VCaP (cell line): ENCODE results near the gene BCAS2.

Experiments
- H3K27ac ChIP-seq: fragments of 450-650 bp; 2 replicates; pipeline ENCODE4 v1.5.1; 2017
- TF ChIP-seq, protein P1 (sequence below): fragments of 450-650 bp; conservative IDR thresholded peaks from 2 replicates; pipeline ENCODE4 v1.5.1; 2017; ENCODE audit warnings: mild to moderate bottlenecking, moderate library complexity

The BCAS2 gene

DNA sequence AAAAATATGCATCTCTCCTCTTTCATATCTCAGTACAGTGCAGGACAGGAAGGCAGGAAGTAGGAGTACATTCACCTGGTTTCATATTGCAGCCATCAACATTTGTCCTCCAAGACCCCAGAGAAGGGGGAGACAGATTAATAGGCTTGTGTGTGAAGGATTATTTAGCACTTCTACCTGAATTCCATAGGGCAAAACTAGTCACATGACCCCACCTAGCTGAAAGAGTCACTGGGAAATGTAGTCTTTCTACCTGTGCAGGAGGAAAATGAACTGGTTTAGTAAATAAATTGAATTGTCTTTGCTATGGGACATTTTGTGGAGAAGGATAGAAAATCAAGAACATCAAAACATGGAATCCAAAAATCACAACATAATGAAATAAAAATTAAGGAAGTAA, 56.5 kb downstream of the BCAS2 start:
- no peak overlapping the region for H3K27ac ChIP-seq
- TF ChIP-seq, protein P1, sequence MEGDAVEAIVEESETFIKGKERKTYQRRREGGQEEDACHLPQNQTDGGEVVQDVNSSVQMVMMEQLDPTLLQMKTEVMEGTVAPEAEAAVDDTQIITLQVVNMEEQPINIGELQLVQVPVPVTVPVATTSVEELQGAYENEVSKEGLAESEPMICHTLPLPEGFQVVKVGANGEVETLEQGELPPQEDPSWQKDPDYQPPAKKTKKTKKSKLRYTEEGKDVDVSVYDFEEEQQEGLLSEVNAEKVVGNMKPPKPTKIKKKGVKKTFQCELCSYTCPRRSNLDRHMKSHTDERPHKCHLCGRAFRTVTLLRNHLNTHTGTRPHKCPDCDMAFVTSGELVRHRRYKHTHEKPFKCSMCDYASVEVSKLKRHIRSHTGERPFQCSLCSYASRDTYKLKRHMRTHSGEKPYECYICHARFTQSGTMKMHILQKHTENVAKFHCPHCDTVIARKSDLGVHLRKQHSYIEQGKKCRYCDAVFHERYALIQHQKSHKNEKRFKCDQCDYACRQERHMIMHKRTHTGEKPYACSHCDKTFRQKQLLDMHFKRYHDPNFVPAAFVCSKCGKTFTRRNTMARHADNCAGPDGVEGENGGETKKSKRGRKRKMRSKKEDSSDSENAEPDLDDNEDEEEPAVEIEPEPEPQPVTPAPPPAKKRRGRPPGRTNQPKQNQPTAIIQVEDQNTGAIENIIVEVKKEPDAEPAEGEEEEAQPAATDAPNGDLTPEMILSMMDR = no peak

DNA sequence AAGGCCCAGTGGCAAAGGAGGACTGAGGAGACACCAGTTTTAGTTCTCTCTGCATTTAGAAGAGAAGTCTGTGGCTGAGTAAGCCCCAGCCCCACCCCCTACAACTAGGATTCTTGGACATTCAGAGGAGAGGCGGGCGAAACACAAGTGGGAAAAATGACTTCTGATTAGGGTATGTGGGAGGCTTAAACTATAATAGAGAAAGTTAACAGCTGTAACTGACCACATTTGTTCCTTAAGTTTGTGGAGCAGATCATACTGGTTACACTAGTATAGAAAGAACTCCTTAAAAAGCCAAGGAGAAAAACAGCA, 59.2 kb downstream of the BCAS2 start:
- TF ChIP-seq, protein P1 = no peak
- no peak overlapping the region for H3K27ac ChIP-seq

DNA sequence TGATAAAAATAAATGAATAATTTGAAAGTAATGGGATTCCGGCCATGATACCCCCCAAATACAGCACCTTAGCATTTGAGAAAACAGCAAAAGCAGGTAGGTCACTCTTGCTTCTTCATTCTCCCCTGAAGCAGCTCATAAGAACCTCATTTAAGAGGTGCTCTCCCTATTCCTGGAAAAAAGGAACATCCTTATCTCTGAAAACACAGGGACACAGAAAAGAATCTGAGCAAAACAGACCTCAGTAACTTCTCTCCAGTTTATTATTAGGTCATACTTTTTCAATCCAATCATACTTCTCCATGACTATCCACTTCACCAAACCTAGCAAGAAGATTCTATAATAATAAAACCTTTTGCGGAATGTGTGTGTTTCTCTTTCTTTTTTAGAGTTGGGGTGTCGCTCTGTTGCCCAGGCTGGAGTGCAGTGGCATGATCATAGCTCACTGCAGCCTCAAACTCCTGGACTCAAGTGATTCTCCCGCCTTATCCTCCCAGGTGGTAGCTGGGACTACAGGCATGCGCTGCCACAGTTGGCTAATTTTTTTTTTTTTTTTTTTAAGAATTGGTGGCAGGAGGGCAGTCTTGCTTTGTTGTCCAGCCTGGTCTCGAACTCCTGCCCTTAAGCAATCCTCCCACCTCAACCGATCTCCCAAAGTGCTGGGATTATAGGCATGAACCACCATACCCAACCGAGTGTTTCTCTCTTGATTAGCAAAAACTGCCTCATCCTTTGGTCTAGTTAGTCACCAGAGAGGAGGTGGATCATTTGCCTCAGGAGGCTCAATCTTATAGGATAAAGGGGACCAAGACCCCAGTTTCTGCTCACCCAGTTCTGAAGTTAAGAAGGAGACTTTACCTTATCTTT, 59.8 kb downstream of the BCAS2 start:
- TF ChIP-seq, protein P1 = no peak
- no peak overlapping the region for H3K27ac ChIP-seq
